HG03045 (cell line): ENCODE results near the gene ADAMTSL3.

Experiments used
- ATAC-seq: cut with Tn5 transposase; IDR thresholded peaks from one replicate; pipeline ENCODE4 v1.9.1; 2021; ENCODE audit warnings: mild to moderate bottlenecking, moderate library complexity; ENCODE audit not compliant: unreplicated experiment

ADAMTSL3 gene

DNA sequence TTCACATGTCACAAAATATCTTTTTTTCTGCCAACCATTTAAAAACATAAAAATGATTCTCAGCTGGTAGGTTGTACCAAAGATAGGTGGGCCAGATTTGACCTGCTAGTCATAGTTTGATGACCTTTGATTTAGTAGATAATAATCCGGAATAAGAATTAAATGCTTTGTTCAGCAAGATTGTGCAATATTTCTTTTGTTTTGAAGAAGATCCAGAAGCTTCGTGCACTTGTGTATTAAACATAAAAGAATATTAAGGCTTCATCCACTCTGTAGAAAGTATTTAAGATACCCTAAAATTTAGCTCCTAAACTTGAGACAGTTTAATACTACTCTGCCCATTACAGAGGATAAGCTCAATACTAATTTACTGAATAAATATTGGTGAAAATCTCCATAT, 258.4 kb downstream of the ADAMTSL3 start:
- no peak for ATAC-seq

DNA sequence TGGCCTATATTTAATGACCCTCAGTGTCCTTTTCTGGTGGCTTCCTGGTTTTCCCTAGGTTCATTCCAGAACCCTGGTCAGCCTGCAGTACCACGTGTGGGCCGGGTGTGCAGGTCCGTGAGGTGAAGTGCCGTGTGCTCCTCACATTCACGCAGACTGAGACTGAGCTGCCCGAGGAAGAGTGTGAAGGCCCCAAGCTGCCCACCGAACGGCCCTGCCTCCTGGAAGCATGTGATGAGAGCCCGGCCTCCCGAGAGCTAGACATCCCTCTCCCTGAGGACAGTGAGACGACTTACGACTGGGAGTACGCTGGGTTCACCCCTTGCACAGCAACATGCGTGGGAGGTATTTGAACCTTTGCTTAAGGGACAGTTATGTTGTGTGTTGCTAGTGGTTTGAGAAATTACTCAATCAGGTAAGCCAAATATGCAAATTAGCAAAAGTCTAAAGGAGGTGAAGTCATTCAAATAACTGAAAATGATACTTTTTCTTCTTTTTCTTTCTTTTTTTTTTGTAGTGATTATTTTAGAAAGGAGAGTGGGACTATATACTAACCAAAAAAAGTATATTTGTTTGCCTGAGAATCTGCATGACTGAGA, 259.2 kb downstream of the ADAMTSL3 start:
- no peak for ATAC-seq

DNA sequence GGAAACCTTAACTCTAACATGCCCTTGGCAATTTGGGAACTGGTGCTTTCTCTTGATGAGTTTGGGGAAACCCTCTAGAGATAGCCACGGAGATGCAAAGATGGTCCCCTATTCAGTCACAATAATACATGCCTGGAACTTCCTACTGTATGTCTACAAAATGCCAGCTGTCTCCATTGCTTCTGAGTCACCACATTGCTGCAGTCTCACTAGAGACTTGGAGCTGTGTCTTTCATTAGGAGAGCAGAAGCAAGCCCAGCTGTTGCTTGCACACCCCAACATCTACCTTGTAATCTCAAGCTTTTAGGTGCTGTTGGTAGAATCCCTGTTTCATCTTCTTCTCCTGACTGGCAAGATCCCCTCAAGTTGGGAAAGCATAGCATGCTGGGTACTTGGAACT, 261.0 kb downstream of the ADAMTSL3 start:
- ATAC-seq = no peak

DNA sequence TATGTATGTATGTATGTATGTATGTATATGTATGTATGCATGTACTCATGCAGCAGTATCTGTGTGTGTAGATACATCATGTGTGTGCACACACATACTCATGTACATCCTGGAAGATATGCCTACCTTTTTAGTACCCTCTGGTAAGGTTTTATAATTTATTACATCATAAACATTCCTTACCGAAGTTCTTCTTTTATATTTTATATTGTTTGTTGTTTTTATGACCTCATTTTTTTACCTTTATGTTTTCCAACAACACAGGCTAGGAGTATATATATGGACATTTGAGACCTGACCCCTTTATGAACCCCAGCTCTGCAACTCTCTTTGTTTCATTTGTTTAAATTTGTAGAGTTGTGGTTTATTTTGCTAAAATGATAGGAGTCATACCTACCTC, 263.5 kb downstream of the ADAMTSL3 start:
- no peak for ATAC-seq

DNA sequence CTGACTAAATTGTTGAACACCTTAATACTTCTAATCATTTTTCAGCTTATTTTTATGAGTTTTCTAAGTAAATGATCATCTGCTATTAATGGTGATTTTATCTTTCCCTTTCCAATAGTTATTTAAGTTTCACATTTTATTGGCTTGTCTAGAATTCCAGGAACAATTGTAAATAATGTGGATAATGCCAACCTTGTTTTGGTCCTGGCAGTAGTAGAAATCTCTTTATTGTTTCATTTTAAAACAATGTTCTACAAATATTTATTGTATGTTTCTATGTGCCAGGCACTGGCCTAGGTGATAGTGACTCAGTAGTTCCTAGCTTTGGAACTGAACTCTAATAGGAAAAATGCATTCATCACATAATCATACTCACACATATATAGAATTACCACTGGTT, 264.1 kb downstream of the ADAMTSL3 start:
- ATAC-seq = no peak

DNA sequence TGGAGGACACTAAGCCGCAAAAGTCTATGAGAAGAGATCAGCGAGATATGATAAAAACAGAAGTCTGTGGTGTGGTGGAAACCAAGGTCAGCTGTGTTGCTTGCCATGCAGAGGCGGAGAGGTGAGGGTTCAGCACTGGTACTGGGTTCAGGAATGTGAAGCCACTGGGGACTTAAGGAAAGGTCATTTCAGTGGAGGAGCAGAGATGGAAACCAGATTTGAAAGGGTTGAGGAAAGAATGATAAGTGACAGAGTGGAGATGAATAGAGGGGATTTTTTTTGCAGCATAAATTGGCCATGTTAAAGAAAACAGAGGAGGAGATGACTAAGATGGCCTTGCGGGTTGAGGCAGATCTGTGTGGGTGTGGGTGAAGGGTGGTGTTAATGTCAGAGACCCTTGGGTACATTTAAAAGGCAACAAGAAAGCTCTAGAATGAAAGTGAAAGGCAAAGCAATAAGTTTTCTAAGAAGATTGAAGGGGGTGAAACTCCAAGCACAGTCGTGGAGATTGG, 265.5 kb downstream of the ADAMTSL3 start:
- ATAC-seq = peak; percentile 80

DNA sequence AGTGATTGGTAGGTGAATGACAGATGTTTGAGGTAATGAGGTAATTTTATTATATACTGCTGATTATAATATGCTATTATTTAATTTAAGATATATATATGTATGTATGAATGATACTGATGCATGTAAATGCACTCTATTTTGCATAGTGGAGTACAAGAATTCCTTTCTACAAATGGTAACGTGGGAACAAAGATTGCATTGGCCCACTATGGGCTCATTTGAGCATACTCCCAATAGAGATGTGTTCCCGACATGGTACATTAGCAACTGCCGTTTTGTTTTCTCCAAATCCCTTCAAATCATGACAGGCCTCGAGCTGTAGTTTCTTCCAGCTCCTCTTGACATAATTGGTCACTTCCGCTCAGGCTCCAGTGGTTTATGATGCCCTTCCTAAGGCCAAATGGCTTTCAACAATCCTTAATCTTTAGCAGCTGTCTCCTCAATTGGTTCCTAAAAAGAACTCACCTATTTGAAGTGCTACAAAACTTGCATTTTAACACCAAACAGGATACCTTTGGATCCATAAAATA, 266.1 kb downstream of the ADAMTSL3 start:
- no peak for ATAC-seq

DNA sequence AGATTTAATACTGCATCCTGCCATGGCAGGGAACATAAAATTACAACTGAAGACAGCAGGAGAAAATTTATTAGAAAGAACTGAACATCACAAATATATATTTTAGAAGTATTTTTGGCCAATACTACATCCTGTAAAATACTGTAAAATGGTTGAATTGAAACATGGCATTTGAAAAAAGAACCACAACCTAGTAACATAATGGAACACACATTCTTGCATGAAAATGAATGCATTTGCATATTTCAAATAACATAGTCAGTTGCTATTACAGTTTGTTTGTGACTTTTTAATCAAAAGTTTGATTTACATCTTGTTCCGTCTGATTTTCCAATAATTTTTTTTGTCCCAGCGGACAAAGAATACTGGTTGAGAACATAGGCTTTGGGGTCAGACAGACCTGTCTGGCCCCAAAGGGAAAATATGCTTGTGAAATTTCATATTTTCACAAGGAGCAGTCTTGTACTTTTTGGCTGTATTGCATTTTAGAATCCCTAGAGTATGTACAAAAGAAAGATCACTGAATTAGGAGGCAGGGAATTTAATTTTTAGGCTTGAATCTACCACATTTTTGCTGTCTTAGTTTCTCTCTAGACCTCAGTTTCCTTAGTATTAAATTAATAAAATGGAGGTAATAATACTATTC, 268.8 kb downstream of the ADAMTSL3 start:
- no peak for ATAC-seq

DNA sequence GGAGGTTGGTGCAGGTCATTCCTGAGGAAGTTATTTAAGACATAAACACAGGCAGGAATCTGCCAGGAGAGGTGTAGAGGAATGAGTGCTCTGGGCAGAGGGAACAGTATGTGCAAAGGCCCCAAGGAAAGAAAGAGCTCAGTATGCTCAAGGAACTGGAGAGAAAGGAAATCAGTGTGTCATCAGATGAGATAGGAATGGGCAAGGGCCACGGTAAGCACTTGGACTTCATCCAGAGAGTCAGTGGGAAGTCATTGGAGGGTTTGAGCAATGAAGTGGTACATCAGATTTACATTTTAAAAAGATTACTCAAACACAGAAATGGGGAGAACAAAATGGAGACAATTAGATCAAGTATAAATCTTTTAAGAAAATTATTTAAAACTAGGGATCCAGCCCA, 272.2 kb downstream of the ADAMTSL3 start:
- ATAC-seq = no peak

DNA sequence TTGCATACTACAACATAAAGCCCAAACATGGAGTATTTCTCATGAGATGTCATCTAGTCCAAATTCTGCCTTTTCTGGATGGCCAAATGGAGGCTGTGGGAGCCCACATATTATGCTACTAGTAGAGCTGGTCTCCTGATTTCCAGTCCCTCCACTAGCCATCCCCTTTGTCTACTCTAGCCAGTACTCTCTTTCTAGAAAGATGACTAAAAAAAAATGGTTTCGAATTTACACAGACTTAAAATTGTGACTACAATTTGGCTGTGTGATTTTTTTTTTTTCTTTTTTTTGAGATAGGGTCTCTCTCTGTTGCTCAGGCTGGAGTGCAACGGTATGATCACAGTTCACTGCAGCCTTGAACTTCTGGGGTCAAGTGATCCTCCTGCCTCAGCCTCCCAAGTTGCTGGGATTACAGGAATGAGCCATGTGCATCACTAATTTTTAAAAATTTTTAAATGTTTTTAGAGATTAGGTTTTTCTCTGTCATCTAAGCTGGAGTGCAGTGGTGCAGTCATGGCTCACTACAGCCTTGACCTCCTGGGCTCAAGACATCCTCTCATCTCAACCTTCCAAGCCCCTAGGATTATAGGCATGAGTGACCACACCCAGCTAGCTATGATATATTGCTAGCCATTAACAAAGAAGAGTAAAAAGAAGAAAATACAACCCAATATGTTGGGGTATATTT, 273.9 kb downstream of the ADAMTSL3 start:
- ATAC-seq = peak; percentile 48

DNA sequence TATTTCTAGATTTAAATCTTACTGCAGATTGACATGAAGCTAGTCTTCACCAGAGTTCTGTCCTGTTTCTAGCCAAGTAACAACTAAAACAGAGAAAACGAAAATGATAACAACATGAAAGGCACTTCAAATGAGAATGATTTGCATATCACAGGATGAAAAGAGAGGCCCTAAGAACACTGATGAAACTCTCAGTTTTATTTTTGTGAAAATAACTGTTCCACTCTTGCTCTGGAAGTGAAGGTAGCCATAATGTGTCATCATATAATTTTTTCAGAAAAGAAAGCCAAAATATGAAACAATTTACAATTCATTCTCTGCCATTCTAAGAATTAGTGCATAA, 274.4 kb downstream of the ADAMTSL3 start:
- peak; percentile 74 for ATAC-seq

DNA sequence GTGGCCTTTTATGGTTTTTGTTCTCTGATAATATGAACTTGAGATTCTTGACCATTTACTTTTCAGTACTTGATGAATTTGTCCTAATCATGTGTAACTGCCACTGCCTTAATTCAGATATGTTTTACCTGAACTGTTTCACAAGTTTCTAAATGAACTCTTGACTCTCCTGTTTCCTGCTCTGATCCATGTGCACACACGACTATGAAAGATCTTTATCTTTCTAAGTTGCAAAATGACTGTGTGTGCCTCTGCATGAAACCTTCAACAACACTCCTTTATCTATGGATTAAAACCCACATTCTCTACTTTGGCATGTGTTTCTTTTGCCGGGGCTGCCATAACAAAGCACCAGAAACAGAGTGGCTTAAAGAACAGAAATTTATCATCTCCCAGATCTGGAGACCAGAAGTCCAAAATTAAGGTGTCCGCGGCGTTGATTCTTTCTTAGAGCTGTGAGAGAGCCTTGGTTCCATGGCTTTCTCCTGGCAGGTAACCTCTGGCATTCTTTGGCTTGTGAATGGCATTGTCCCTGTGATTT, 275.0 kb downstream of the ADAMTSL3 start:
- no peak for ATAC-seq

DNA sequence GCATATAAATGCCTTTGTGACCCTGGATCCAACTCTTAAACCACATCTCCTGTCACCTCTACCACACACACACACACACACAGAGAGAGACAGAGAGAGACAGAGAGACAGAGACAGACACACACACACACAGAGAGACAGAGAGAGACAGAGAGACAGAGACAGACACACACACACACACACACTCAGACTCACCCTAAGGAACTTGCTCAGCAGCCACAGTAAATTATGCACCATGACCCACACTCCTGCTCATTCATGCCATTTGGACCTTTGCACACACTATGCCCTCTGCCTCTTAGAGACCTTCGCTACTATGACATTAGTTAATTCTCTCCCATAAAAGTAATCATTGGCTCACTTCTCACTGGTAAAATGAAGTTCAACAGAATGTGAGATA, 275.7 kb downstream of the ADAMTSL3 start:
- no peak for ATAC-seq

DNA sequence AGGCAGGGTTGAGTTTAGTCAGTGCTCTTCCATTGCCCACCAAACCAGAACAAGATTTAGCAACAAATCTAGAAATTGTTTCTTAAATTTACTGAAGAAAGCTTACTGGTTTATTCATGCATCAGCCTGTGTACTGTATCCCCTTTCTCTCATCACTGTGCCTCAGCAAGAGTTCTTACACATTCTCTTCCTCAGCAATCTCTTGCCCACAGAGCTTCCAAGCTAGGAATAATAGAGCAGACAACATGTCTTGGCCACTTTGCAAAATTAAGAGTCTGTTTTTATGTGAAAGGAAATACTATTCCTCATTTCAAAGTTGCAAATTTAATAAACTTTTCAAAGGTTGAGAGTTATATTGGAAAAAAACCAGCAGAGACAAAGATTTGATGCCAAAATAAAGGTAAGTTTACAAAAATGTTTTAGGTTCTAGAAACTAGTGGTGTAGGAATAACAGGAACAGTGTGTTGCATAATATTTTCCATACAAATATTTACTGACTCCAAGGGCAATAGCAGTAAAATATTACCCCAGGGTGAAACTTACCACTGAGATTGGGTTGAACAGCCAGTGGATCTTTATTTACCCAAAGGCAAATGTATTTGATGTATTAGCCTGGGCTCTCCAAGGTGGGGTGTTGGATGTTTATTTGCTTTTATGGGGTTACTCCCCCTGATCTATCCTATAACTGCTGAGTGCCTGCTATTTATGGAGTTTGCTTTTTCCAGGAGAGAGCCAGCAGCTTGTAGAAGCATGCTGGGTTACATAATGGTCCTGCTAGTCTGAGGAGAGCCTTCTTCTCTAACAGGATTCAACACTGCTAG, 276.7 kb downstream of the ADAMTSL3 start:
- ATAC-seq = no peak

DNA sequence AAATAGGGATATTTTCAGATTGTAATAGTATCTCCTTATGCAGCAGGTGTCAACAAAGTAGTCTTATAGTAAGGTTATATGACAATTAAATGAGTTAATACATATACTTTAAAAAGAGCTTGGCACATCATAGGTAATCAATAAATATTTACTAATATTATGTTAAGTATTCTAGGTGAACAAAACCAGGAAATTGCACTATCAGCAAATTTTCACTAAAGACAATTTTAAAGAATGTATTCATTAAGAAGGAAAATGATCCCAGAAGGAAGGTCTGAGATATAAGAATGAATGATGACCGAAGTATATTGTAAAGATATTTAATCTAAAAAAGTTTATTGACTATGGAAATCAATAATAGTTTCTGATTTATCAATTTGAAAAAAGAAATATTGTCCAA, 281.9 kb downstream of the ADAMTSL3 start:
- ATAC-seq = no peak

DNA sequence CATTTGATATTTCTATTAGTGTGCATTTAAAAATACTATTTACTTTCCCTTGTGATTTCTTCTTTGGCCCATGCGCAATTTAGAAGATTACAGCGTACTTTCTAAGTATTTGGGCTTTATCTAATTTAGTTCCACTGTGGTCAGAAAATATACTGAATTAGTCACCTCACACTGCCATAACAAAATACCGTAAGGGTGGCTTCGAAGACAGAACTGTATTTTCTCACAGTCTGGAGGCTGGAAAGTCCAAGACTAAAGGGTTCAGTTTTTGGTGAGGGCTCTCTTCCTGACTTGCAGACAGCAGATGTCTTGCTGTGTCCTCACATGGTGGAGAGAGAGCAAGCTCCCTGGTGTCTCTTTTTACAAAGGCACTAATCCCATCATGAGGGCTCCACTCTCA, 286.2 kb downstream of the ADAMTSL3 start:
- no peak for ATAC-seq

DNA sequence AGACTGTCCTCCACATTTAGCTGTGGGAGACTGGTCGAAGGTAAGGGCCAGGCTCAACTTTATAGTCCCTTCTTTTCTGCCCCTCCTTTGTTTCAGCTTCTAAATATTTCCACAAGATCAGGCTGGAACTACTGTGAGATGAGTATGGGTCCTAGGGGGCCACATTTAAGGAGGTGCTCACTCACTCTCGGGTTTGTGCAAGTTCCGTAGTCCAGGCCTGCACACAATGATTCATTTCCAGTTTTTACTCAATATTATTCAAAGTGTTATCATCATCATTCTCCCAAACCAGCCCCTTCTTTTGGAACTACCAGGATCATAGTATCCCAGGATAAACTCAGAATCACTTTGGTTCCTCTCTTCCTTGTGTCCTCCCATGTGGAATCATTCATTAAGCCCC, 289.1 kb downstream of the ADAMTSL3 start:
- no peak for ATAC-seq

DNA sequence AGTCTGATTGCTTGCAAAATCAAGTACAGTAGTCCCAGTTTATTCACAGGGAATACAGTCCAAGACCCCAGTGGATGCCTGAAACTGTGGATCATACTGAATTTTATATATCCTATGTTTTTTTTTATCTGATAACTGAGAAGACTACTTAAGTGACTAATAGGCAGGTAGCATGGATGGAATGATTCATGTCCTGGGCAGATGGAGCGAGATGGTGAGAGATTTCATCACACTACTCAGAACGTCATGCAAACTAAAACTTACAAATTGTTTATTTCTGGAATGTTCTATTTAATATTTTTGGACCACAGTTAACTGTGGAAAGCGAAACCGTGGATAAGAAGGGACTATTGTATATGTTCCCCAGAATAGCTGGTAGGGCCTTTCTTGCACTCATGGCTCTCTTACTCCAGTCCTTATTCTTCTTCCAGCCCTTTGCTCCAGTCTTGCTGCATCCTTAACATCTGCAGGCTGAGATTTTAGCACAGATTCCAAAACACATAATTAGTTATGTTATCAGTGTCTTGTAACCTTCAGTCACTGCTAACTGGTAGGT, 290.0 kb downstream of the ADAMTSL3 start:
- no peak for ATAC-seq

DNA sequence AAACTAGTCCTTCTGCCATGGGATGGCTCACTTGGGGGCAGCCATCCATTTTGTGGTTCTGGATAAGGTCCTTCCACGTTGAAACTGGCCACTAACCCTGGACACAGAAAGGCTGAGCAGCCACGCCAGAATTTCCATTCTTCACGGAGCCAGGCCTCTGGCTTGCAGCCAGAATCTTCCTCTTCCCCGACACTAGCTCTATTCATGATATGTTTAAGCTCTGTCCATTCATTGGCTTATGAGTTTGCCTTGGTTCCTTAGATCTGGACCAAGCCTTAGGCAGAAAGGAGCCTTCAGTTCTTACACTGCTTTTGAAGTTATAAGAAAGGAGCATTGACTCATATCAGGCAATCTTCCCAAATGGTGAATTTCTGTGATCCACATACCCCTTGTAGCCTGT, 293.2 kb downstream of the ADAMTSL3 start:
- no peak for ATAC-seq

DNA sequence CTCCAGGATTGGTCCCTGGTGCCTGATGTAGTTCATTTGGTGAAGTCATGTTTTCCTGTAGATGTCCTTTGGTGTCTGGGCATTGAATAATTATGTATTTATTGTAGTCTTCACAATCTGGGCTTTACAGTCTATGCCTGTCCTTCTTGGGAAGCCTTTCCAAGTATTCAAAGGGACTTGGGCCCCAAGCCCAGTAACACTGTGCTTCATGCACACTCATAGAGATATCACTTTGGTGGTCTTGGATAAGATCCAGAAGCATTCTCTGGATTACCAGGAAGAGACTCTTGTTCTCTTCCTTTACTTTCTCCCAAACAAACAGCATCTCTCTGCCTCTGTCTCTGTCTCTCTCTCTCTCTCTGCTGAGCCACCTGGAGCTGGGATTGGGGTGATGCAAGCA, 300.6 kb downstream of the ADAMTSL3 start:
- no peak for ATAC-seq

DNA sequence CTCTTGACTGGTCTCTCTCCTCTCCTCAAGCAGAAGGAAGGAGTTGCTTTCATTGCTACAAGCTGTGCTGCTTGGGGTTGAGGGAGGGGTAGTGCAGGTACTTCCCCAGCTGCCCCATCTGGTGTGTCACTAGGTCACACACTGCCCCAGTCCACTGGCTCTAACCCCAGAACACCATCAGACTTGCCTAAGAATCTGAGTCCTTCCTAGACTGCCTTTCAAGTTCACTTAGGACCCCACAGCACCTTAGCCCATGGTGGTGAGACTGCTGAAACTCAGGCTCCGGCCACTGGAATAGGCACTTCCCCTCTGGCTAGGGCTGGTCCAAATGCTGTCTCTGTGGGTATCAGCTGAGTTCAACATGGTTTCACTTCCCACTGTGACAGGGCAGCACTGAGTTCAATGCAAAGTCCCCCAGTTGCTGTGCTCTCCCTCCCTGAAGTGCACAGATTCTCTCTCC, 301.9 kb downstream of the ADAMTSL3 start:
- peak; percentile 97 for ATAC-seq
